Gastrocnemius medialis (tissue), 4 donors: Measurements from ENCODE around the gene SHISAL1. TPM values are rescaled to one million over a fixed set of nuclear protein-coding genes. Genes with fewer than 3 reads are reported as not detected.

Experiments
- ATAC-seq, 2 donors: fragments of 150-250 bp; one replicate each; pipeline ENCODE4 v1.9.1; 2016
- DNase-seq, 2 donors: peaks; one replicate each; pipeline ENCODE4 v3.0.0-alpha.2; 2019
- H3K27ac ChIP-seq, 4 donors: fragments of 200-600 bp; sonication (generic); 1 replicate in 1 of 4; 2 replicates in 3 of 4; pipeline ENCODE4 v1.5.1; 2016 to 2018; ENCODE audit warnings: mild to moderate bottlenecking in 2 of 4, moderate library complexity in 1 of 4
- H3K27me3 ChIP-seq, 3 donors: fragments of 200-600 bp; sonication (generic) in 2 of 3; 1 replicate in 1 of 3; 2 replicates in 2 of 3; pipeline versions ENCODE4 v1.5.1 to v1.6.0; 2016 to 2019; ENCODE audit warnings: mild to moderate bottlenecking in 1 of 3, moderate library complexity in 1 of 3
- H3K36me3 ChIP-seq, 2 donors: fragments of 200-600 bp; sonication (generic) in 1 of 2; one replicate each; pipeline ENCODE4 v1.5.1; 2017 to 2018
- H3K4me1 ChIP-seq, 2 donors: fragments of 200-600 bp; sonication (generic) in 1 of 2; one replicate each; pipeline ENCODE4 v1.5.1; 2016 to 2017; ENCODE audit warnings: mild to moderate bottlenecking in 2 of 2
- H3K4me3 ChIP-seq, 4 donors: fragments of 200-600 bp; sonication (generic) in 3 of 4; 1 replicate in 1 of 4; 2 replicates in 3 of 4; pipeline ENCODE4 v1.5.1; 2016 to 2019; ENCODE audit warnings: mild to moderate bottlenecking in 2 of 4
- H3K9me3 ChIP-seq, 3 donors: fragments of 200-600 bp; sonication (generic) in 2 of 3; 1 replicate in 1 of 3; 2 replicates in 2 of 3; pipeline ENCODE4 v1.5.1; 2016 to 2019
- POLR2A ChIP-seq, 2 donors: fragments of 450-650 bp; IDR thresholded peaks; one replicate each; pipeline ENCODE4 v1.6.1; 2017; ENCODE audit warnings: antibody characterized with exemption in 2 of 2, mild to moderate bottlenecking in 2 of 2, moderate library complexity in 2 of 2
- in situ Hi-C, 4 donors: fragments of 200-750 bp; cut with MboI; loops; one replicate each; pipeline versions ENCODE4 v1.15.0 to v1.8.0; 2017; ENCODE audit warnings: low sequenced_read_pairs in 4 of 4
- intact Hi-C: fragments of 100-400 bp; cut with DNase I; formaldehyde crosslinking; loops from one replicate; pipeline ENCODE4 v1.15.1; 2023; ENCODE audit warnings: low total_unique reads
- total RNA-seq, 4 donors: library from RNA; depleted of rRNA; stranded (reverse); fragments of >200 nt; gene quantifications; one replicate each; pipeline versions ENCODE4 v1.1.0 to v1.2.3, GENCODE V29; 2016
- TF ChIP-seq, protein P1 (sequence below), 5 experiments: fragments of 450-650 bp in 3 of 5; fragments of 200-600 bp in 2 of 5; sonication (generic) in 2 of 5; IDR thresholded peaks in 4 of 5; conservative IDR thresholded peaks in 1 of 5; 1 replicate in 4 of 5; 2 replicates in 1 of 5; pipeline ENCODE4 v1.5.1; 2016 to 2019; ENCODE audit warnings: antibody characterized with exemption in 5 of 5, mild to moderate bottlenecking in 3 of 5, moderate library complexity in 3 of 5

SHISAL1 gene
- total RNA-seq, 4 donors from 2014 or later = 0.03 to 0.10 TPM; not detected in 2

DNA sequence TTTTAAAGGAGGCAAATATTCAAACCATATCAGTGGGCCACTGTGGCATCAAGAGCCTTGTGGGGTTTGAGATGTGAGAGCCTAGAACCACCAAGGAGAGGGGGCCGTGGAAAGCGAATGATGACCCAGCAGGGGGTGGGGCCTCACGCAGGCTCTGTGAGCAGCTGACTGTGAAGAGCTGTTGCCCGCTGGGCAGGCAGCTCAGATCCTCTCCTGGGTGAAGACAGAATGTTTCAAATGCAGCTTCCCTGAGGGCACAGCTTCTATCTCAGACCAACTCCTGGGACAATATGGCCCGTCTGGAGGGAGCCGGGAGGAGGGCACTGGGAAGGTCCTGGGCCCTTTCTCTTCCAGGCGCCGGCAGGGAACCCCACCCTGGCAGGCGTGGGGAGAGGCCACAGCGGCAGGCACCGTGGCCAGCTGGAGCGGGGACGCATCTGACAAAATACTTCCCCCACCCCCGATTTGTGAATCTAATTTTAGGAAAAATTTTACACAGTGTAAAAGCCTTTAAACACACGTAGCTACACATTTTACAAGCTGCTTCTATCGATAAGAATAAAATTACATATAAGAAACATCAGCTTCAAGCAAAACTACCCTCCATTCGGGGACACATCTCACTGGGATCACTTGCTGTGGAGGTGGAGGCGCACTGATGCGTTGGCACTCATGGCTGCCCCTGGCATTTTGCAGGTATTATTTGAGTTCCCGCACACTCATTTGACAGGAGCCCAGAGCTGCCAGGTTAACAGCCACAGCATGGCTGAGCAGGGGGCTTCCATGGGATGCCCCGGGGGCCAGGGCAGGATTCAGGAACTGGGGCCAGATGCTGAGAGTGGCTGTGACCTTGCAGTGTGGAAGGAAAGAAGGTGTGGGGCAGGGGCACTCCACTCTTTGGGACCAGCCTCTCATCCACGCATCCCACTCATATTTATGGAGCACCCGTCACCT is 91.7 kb downstream of the SHISAL1 start:
- H3K4me1 ChIP-seq = no peaks in the 10 kb centered on the region
- TF ChIP-seq, protein P1, sequence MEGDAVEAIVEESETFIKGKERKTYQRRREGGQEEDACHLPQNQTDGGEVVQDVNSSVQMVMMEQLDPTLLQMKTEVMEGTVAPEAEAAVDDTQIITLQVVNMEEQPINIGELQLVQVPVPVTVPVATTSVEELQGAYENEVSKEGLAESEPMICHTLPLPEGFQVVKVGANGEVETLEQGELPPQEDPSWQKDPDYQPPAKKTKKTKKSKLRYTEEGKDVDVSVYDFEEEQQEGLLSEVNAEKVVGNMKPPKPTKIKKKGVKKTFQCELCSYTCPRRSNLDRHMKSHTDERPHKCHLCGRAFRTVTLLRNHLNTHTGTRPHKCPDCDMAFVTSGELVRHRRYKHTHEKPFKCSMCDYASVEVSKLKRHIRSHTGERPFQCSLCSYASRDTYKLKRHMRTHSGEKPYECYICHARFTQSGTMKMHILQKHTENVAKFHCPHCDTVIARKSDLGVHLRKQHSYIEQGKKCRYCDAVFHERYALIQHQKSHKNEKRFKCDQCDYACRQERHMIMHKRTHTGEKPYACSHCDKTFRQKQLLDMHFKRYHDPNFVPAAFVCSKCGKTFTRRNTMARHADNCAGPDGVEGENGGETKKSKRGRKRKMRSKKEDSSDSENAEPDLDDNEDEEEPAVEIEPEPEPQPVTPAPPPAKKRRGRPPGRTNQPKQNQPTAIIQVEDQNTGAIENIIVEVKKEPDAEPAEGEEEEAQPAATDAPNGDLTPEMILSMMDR (IDR thresholded peaks at IDR 0.05 in 4 of 5, conservative IDR thresholded peaks at IDR 0.05 in 1 of 5) = no peak
- no peak for TF ChIP-seq POLR2A (IDR thresholded peaks at IDR 0.05)
- H3K27ac ChIP-seq = no peak overlapping the region
- peaks cover 0 to 11% (median 10%) of the 10 kb centered on the region in 3 donors for H3K27me3 ChIP-seq
- ATAC-seq (no peak), DNase-seq (no peak)
- H3K4me3 ChIP-seq = no peak overlapping the region
- in situ Hi-C loops (no loop called here), intact Hi-C loops (no loop called here)
- H3K9me3 ChIP-seq = peaks cover 0 to 3% (median 0%) of the 10 kb centered on the region in 3 donors
- H3K36me3 ChIP-seq = no peaks in the 10 kb centered on the region

DNA sequence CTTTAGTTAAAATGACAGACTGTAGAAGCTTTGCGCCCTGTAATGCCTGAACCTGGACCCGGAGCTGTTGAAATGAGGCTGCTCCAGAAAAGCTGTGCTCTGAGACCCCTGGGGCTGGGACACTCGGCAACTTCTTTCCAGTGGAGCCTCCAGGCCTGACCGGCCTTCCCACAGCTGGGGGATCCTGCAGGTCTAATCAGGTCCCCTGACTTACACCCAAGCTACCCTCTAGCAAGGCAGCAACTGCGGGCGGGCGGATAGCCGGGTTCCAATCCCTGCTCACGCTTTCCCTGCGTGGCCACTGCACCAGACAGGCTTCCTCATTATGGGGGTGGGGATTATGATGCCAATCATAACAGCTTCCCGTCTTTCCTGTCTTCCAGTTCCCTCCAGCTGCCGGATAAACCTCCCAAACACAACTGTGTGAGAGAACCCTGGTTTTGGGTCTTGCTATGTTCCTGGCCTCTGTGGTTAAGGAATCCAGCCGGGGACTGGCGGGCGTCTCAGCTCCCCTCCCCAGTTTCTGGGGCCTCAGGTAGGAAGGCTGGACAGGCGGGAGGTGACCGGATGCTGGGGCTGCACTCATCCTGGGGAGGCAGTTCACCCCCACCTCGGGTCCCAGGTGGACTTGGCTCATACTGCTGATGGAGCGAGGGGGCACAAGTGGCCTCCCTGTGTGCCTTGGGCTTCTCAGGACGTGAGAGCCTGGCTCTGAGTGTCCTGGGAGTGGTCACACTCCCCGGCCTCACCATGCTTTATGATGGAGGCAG is 93.5 kb downstream of the SHISAL1 start:
- intact Hi-C loops = no loop called here
- H3K27ac ChIP-seq = no peak overlapping the region
- in situ Hi-C loops = no loop called here
- H3K27me3 ChIP-seq = peaks cover 0 to 7% (median 7%) of the 10 kb centered on the region in 3 donors
- ATAC-seq = no peak
- DNase-seq = no peak
- no peak overlapping the region for H3K4me3 ChIP-seq
- peaks cover 0 to 7% (median 0%) of the 10 kb centered on the region in 3 donors for H3K9me3 ChIP-seq
- H3K36me3 ChIP-seq = no peaks in the 10 kb centered on the region
- TF ChIP-seq POLR2A (IDR thresholded peaks at IDR 0.05) = no peak
- TF ChIP-seq, protein P1 (IDR thresholded peaks at IDR 0.05 in 4 of 5, conservative IDR thresholded peaks at IDR 0.05 in 1 of 5) = no peak
- no peaks in the 10 kb centered on the region for H3K4me1 ChIP-seq

DNA sequence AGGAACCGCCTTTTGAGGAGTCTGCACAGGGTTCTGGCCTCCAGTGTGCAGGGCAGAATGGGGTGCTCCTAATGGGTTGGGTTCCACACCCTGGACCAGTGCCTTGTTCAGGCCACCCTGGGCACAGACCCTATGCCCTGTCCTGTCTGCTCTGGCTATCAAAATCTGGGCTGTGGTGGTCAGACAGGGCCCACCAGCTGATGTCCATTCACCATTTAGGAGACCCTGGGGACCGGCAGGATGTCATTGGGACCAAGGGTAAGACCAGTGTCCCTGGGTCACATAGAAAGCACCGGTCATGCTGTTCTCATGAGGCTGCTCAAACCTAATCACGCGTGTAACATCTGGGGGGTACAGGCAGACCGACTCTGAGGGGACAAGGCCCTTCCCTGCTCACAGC is 94.7 kb downstream of the SHISAL1 start:
- ATAC-seq = no peak
- in situ Hi-C loops = no loop called here

DNA sequence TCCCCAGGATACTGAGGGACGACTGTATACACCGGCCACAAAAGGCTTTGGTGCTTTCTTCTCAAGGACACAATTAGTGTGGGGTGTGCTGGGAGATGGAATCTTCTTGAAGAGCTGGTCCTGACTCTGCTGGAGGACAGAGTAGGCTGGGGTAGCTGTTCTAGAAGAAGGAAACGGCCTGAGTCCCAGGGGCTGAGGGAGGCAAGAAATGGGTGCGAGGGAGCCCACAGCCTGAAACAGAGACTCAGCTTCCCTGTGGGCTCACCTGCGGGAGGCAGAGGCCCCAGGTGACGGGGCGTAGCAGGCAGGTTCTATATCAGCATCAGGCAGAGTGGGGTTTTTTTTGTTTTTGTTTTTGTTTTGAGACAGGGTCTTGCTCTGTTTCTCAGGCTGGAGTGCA is 95.4 kb downstream of the SHISAL1 start:
- H3K9me3 ChIP-seq = peaks cover 0 to 7% (median 0%) of the 10 kb centered on the region in 3 donors
- H3K27ac ChIP-seq = no peak overlapping the region
- no peak for TF ChIP-seq POLR2A (IDR thresholded peaks at IDR 0.05)
- TF ChIP-seq, protein P1 (IDR thresholded peaks at IDR 0.05 in 4 of 5, conservative IDR thresholded peaks at IDR 0.05 in 1 of 5) = no peak
- H3K27me3 ChIP-seq = peaks cover 0 to 7% (median 7%) of the 10 kb centered on the region in 3 donors
- DNase-seq = no peak
- intact Hi-C loops (no loop called here), in situ Hi-C loops (no loop called here)
- no peak for ATAC-seq
- no peak overlapping the region for H3K4me3 ChIP-seq
- no peaks in the 10 kb centered on the region for H3K36me3 ChIP-seq
- peaks cover 4 to 7% of the 10 kb centered on the region in 2 donors for H3K4me1 ChIP-seq

More for the DNA sequence above, 94.7 kb downstream of the SHISAL1 start:
- TF ChIP-seq, protein P1 (IDR thresholded peaks at IDR 0.05 in 4 of 5, conservative IDR thresholded peaks at IDR 0.05 in 1 of 5) = no peak
- no peak for TF ChIP-seq POLR2A (IDR thresholded peaks at IDR 0.05)
- no peak overlapping the region for H3K27ac ChIP-seq
- H3K36me3 ChIP-seq = no peaks in the 10 kb centered on the region
- H3K4me3 ChIP-seq = no peak overlapping the region
- peaks cover 0 to 7% (median 0%) of the 10 kb centered on the region in 3 donors for H3K9me3 ChIP-seq
- peaks cover 0 to 7% (median 7%) of the 10 kb centered on the region in 3 donors for H3K27me3 ChIP-seq
- no peaks in the 10 kb centered on the region for H3K4me1 ChIP-seq
- intact Hi-C loops = no loop called here
- no peak for DNase-seq
